GM21526 (cell line): ENCODE results near the gene COPE.

Experiments
- ATAC-seq: cut with Tn5 transposase; IDR thresholded peaks from one replicate; pipeline ENCODE4 v1.9.1; 2021; ENCODE audit warnings: moderate library complexity; ENCODE audit not compliant: unreplicated experiment, low FRiP score

COPE gene

DNA sequence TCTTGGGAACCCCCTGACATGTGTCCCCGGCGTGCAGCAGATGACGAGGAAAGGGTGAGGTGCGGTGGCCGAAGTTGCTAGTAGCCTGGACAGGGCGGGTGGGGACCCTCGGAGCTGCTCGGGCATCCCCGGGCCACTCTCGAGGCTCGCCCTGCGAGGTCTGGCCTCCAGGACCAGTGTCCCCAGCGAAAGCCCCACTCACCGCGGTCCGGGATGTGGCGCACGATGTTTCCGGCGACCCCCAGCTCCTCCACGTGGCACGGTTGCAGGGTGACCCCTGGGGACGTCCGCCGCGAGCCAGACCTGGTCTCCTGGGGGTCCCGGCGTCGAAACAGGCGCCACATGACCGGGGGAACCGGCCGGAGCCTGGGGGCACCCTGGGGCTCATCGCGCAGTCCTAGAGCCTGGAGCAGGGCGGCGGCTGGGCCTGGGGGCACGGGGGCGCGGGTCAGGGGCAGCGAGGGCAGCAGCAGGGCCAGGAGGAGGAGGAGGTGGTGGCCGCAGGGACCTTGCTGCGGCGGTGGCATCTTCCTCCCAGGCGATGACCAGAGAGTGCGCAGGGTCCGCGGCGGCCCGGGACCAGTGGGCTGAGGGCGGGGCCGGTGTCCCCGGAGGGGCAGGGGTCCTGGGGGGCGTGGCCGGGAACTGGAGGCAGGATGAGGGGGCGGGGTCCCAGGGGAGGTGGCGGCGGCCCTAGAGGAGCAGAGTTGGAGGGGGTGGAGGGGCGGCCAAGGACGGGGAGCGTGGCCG is 49.2 kb downstream of the COPE start:
- no peak for ATAC-seq

- no peak for ATAC-seq
Observed at GRCh38 chr19:18869023-18869618, 50.1 kb downstream of the COPE start.

GRCh38 chr19:18868380-18869022 is 50.7 kb downstream of the COPE start:
- no peak for ATAC-seq

GRCh38 chr19:18867751-18868150 is 51.4 kb downstream of the COPE start:
- no peak for ATAC-seq

GRCh38 chr19:18867199-18867598 is 52.0 kb downstream of the COPE start:
- no peak for ATAC-seq

- ATAC-seq: no peak
Observed at GRCh38 chr19:18866800-18867123, 52.4 kb downstream of the COPE start.

- ATAC-seq: peak; percentile 51
Observed at GRCh38 chr19:18865973-18866799, 53.0 kb downstream of the COPE start.

DNA sequence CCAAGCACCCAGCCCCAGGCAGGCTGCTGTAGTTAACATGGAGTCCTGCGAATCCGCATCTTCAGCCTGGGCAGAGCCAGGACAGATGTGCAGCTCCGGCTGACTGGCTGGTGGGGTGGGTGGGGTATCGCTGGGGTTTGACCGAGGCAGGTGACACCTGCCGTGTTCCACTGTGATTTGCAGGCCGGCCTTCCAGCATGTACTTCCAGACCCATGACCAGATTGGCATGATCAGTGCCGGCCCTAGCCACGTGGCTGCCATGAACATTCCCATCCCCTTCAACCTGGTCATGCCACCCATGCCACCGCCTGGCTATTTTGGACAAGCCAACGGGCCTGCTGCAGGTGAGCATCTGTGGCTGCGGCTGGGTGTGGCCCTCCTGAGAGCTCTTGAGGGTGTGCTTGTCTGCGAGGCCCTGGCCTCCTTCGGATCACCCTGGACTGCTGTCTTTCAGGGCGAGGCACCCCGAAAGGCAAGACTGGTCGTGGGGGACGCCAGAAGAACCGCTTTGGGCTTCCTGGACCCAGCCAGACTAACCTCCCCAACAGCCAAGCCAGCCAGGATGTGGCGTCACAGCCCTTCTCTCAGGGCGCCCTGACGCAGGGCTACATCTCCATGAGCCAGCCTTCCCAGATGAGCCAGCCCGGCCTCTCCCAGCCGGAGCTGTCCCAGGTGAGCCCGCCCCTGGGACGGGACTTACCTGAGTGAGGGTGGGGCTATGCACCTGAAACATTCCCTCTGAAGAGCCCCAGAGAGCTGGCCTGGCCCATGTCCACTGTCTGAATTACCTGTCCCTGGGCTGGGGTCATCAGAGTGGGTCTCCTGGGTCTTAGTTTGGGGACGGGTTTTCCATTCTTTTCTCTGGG is 53.8 kb downstream of the COPE start:
- ATAC-seq: no peak

DNA sequence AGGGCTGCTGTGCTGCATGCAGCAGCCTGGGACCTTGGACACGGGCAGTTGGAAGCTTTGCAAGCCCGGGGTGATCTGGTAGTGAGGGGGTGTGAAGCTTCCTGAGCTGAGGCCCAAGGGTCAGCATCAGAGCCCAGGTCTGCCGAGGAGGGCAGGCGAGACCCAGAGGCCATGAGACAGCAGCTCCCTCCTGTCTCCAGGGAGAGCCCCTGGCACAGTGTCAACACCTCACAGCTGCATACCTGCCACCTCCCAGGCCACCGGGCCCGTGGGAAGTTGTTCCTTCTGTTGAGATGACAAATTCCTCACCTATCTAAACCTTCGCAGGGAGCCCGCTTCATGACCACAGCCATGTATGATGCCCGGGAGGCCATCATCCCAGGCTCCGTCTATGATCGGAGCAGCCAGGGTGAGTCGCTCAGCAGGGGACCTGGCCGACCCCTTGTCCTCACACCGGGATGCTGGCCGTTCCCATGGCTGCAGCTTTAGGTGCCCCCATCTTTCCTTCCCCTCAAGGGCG is 55.3 kb downstream of the COPE start:
- no peak for ATAC-seq

- no peak for ATAC-seq
Observed at GRCh38 chr19:18862976-18863842, 56.0 kb downstream of the COPE start.

- no peak for ATAC-seq
Observed at GRCh38 chr19:18861917-18862316, 57.3 kb downstream of the COPE start.

GRCh38 chr19:18861235-18861634 is 58.0 kb downstream of the COPE start:
- ATAC-seq: no peak

DNA sequence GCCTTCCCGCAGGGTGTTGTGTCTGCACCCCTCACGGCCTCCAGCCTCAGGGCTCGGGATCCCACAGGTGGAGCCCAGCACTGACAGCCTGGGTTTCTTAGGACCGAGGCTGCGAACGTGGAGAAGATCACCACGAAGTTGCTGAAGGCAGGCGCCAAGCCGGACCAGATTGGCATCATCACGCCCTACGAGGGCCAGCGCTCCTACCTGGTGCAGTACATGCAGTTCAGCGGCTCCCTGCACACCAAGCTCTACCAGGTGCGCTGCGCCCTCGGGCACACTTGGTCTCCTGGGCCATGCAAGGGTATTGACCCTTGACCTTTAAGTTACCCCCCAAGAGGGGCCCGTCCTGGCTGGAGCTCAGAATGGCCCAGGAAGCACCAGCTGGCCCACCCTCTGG is 58.5 kb downstream of the COPE start:
- no peak for ATAC-seq

DNA sequence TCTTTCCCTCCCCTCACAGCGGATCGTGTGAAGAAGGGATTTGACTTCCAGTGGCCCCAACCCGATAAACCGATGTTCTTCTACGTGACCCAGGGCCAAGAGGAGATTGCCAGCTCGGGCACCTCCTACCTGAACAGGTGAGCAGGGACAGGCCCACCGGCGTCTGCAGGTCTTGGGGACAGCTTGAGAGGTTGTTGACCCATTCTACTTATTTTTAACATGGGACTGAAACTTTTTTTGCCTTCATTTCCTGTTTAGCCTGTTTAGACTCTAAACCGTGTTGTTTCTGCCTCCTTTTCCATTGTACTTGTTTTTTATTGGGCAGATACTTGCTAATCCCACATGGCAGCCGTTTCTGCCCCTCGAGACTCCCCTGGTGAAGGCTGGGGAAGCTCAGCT is 58.9 kb downstream of the COPE start:
- ATAC-seq: no peak

DNA sequence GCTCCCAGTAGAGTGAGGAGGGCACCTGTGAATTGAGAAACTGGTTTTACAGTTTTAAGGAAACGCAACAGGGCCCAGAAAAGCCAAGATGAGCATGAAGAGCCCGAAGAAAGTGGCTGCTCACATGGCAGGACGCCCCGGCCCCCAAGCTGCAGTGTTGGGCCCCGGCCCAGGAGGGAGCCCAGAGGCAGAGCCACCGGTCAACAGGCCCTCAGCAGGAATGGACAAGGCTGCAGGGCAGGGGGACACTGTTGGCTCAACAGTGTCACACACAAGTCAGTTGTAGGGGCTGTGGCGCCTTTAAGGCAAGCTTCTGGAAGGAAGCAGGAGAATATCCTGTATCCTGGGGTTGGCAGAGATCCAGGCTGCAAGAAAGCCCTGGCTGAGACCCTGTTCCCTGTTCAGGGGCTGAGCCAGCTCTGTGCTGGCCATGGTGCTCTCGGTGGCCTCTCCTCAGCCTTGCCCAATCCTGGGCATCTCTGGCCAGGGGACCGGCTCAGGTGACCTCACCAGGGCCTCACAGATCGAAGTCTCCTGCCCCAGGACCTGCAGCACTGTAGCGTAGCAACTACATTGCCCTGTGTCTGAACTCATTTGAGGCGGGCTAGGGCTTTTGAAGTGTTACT is 59.4 kb downstream of the COPE start:
- no peak for ATAC-seq

DNA sequence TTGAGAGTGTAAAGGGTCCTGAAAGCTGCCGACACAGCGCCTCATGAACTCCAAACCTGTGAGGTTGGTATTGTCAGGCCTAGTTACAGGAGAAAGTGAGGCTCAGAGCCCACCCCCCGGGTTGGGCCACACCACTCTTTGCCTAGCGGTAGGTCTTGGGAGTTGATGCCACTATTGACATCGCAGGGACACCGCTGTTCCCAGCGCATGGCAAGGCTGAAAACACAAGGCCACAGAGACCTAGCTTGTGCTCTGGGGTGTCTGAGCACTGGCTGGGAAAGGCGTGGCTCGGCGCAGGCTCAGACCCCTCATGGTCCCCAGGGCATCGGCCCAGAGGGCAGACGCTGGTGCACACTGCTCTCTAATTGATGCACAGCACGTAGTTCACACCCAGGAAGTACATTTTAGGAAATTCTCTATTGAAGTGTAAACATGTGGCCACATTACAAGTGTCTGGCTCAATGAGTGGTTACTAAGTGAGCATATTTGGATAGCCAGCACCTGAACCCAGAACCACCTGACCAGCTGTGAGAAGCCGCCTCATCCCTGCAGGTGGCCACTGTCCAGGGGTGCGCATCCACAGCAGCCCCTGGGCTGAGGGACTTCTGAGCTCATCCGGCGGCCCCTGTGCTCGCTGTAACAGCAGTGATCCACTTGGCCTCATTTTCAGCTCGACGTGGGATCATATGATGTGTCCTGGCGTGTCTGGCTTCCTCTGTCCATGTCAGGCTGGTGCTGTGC is 60.1 kb downstream of the COPE start:
- no peak for ATAC-seq

GRCh38 chr19:18857223-18857622 is 62.0 kb downstream of the COPE start:
- no peak for ATAC-seq
